Activated CD4-positive, alpha-beta T cell treated with anti-CD3 and anti-CD28 coated beads, Interleukin-2, amount 10 ng/mL, durations not matched to agents 7 days and 5 days (primary cell): ENCODE measurements around the gene ZNF831. TPM values are rescaled to one million over a fixed set of nuclear protein-coding genes. Genes with fewer than 3 reads are reported as not detected.

Experiments
- CTCF ChIA-PET: fragments of 350-600 bp; sonication (Branson Sonifier 250); formaldehyde crosslinking; loops from one replicate; lab custom pipeline; 2021; ENCODE audit warnings: antibody characterized with exemption; lab: Charles Lee
- POLR2A ChIA-PET: fragments of 350-600 bp; sonication (Branson Sonifier 250); formaldehyde crosslinking; loops from one replicate; lab custom pipeline; 2021; ENCODE audit warnings: antibody characterized with exemption; lab: Charles Lee
- DNase-seq: peaks from one replicate; pipeline ENCODE4 v3.0.0-alpha.2; 2020
- H3K27ac Mint-ChIP-seq: one replicate; pipeline ENCODE4 v1.8.0; 2021; ENCODE audit warnings: mild to moderate bottlenecking, moderate library complexity, mixed read lengths
- H3K27me3 Mint-ChIP-seq: one replicate; pipeline ENCODE4 v1.8.0; 2021; ENCODE audit warnings: mixed read lengths
- H3K36me3 Mint-ChIP-seq: one replicate; pipeline ENCODE4 v1.8.0; 2021; ENCODE audit warnings: low read depth, mixed read lengths
- H3K4me1 Mint-ChIP-seq: one replicate; pipeline ENCODE4 v1.8.0; 2021; ENCODE audit warnings: mixed read lengths
- H3K4me3 Mint-ChIP-seq: one replicate; pipeline ENCODE4 v1.8.0; 2021; ENCODE audit warnings: mild to moderate bottlenecking, moderate library complexity, mixed read lengths
- H3K9me3 Mint-ChIP-seq: one replicate; pipeline ENCODE4 v1.8.0; 2021; ENCODE audit warnings: mixed read lengths
- total RNA-seq, 2 experiments: library from RNA; stranded (reverse); gene quantifications; one replicate each; pipeline ENCODE4 v1.2.3, GENCODE V29; 2021

The ZNF831 gene
- total RNA-seq, 2 experiments from 2014 or later, result 10.3 to 10.4 TPM

DNA sequence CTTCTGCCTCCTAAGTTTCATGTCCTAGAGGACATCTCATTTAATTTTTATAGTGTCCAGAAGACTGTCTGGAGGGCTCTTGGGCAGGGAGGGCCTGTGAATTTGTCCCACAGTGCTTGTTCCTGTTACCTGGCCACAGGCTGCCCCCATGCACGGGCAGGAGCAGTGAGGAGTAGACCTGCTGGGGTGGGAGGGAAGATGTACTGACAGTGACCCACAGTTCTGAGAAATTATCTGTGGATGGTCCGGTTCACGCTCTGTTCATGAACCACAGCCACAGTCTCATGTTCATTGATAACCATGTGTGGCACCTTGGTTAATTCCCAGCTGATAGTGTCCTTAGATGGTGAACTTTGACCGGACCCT lies 18.8 kb upstream of the ZNF831 start:
- CTCF ChIA-PET, result no interaction called here
- Mint-ChIP-seq H3K27ac (peak overlapping the region; percentile 16), H3K4me1 (peaks cover 56% of the 10 kb centered on the region), H3K4me3 (no peak overlapping the region), H3K9me3 (no peaks in the 10 kb centered on the region), H3K27me3 (no peaks in the 10 kb centered on the region), H3K36me3 (peaks cover 13% of the 10 kb centered on the region)
- no peak for DNase-seq
- POLR2A ChIA-PET, result no interaction called here

DNA sequence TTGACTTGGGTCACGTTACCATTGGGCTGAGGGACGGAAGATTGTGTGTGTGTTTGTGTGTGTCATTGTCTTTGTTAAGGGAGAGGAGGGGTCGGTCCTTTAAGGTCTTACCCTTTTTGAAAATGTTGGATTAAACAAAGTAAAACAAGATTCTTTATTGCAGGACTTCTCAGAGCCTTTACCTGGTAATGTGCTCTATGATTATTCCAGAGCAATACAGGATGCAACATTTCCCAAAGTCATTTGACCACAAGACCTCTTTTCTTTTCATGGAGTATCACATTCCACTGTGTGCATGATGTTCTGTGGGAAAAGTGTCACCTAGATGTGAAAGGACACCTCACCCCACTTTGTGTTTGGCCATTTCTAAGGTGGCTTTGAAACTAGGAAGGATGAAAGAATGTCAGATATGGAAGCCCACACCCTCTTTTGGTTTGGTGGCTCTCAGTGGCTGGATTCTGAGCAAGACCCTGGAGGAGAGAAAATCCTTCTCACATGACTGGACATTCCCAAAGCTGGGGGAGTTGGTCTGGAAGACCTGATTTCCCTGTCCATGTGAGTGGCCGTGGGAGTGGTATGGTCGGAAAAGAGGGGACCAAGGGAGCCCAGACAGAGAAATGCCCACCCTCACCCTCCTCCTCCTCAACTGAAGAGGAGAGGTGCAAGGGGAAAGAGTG lies 18.2 kb upstream of the ZNF831 start:
- Mint-ChIP-seq H3K36me3 (peaks cover 13% of the 10 kb centered on the region), H3K4me1 (peaks cover 61% of the 10 kb centered on the region), H3K27me3 (no peaks in the 10 kb centered on the region), H3K27ac (peak overlapping the region; percentile 92), H3K9me3 (no peaks in the 10 kb centered on the region), H3K4me3 (peak overlapping the region; percentile 64)
- no peak for DNase-seq
- POLR2A ChIA-PET, result interaction anchor here (0.7 to 0.9 kb wide), 2 partner anchors 20 to 23 kb away, joined by 3 read pairs; no protein-coding TSS in a partner anchor
- CTCF ChIA-PET, result no interaction called here

DNA sequence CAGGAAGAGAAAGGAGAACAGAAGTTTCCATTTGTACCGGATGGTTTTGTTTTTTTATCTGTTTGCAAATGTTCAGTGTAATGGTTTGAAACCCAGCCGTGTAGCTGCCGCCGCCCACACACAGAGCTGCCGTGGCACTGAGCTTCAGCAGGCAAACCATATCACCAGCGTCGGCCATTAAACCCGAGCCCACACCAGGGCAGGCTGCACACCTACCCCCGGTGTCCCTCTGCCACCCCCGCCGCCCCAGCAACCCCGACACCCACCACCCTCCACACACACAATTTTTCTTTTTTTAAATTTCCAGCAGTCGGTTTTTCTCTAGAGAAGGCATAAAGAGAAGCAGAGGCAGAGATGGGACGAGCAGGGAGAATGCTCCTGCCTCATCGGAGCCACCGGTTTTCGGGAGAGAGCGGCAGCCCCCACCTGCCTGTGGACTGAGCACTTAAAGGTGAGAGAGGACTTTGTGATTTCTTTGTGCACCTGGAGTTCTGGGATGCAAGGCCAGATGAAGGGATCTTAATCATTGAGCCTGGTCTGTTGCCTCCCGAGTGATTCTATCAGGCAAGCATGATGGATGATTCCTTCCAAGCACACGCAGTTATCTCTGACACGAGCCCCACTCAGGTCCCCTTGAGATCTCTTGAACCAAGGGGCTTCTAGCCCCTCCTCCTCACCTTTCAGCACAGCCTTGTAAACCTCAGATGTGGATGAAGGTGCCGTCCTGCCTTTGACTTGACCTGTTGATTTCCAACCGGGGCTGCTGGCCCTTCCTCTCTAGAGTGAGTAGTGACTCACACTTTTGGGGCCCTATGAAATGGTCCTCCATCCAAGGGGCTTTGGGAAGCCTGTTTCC lies 17.5 kb upstream of the ZNF831 start:
- POLR2A ChIA-PET, result interaction anchor here (0.7 to 1.1 kb wide), 3 partner anchors 20 to 32 kb away, joined by 3 read pairs; no protein-coding TSS in a partner anchor
- CTCF ChIA-PET, result interaction anchor here (1.7 kb wide), 2 partner anchors 18 to 23 kb away, joined by 4 to 11 read pairs; partner anchors contain the start of gene ZNF831
- peak; percentile 48 for DNase-seq
- Mint-ChIP-seq H3K4me3 (peak overlapping the region; percentile 64), H3K27ac (peak overlapping the region; percentile 92), H3K27me3 (no peaks in the 10 kb centered on the region), H3K36me3 (peaks cover 13% of the 10 kb centered on the region), H3K9me3 (no peaks in the 10 kb centered on the region), H3K4me1 (peaks cover 69% of the 10 kb centered on the region)

DNA sequence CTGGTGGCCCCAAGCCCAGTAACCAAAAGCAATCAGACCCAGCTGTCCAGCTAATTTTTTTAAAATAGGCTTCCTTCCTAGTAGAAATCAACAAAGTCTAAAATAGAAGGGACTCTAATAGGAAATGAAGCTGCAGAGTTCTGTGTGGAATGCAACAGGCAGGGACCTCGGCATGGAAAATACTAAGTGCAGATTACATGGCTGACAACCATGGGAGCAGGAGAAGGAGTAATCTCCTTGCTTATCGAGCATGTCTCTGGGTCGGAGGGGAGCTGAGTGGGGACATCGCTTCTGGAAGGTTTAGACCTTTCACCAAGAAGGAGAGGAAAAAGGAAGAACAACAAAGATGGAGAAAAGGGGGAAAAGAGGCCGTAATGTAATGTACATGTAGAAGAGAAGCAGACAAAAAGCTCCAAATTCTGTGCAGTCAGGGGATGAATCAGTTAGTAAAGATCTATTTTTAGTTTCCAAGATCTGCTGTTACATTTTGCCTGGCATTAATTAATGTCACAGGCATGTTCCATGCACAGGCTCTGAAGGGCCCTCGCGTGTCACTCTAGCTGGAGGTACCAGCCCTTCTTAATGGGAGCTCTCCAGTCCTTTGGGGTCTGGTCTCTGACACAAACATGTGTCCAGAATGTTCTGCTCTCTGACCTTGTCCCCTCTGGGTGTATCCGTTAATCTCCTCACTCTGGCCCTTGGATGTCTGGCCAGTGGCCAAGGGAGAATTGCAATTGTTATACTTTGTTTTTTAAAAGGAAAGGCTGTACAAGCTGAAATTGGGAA lies 16.6 kb upstream of the ZNF831 start:
- Mint-ChIP-seq H3K9me3 (no peaks in the 10 kb centered on the region), H3K27me3 (no peaks in the 10 kb centered on the region), H3K4me1 (peaks cover 77% of the 10 kb centered on the region), H3K27ac (peak overlapping the region; percentile 92), H3K36me3 (peaks cover 13% of the 10 kb centered on the region), H3K4me3 (peak overlapping the region; percentile 64)
- CTCF ChIA-PET, result interaction anchor here (0.6 to 1.7 kb wide), 4 partner anchors 12 to 24 kb away, joined by 3 to 11 read pairs (median 4); partner anchors contain the start of gene ZNF831
- DNase-seq, result no peak
- POLR2A ChIA-PET, result interaction anchor here (1.1 kb wide), 1 partner anchor 31 kb away, joined by 3 read pairs; no protein-coding TSS in a partner anchor

DNA sequence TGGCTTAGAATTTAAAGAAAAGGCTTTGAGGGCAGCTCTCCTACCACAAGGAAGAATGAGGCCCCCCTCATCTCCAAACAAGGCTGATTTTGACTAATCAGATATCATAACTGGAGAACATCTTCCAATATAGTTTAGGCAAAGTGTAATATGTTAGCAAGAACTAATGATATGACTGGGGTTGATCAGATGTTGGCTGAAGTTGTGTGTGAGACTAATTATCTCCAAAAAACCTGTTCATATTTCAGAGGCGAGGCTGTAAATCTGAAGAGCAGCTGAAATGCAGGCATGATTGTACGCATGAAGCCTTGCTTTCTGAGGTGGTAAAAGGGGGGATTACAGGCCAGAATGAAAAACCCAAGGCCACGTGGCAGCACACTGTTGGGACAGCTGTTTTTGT lies 16.0 kb upstream of the ZNF831 start:
- H3K27ac Mint-ChIP-seq, result peak overlapping the region; percentile 92
- no peak overlapping the region for H3K4me3 Mint-ChIP-seq
- DNase-seq, result no peak
- H3K27me3 Mint-ChIP-seq, result no peaks in the 10 kb centered on the region
- POLR2A ChIA-PET, result interaction anchor here (1.1 kb wide), 1 partner anchor 30 kb away, joined by 3 read pairs; no protein-coding TSS in a partner anchor
- peaks cover 13% of the 10 kb centered on the region for H3K36me3 Mint-ChIP-seq
- H3K4me1 Mint-ChIP-seq, result peaks cover 83% of the 10 kb centered on the region
- no peaks in the 10 kb centered on the region for H3K9me3 Mint-ChIP-seq
- CTCF ChIA-PET, result interaction anchor here (1.2 to 1.7 kb wide), 3 partner anchors 12 to 25 kb away, joined by 4 to 11 read pairs (median 4); partner anchors contain the start of gene ZNF831

DNA sequence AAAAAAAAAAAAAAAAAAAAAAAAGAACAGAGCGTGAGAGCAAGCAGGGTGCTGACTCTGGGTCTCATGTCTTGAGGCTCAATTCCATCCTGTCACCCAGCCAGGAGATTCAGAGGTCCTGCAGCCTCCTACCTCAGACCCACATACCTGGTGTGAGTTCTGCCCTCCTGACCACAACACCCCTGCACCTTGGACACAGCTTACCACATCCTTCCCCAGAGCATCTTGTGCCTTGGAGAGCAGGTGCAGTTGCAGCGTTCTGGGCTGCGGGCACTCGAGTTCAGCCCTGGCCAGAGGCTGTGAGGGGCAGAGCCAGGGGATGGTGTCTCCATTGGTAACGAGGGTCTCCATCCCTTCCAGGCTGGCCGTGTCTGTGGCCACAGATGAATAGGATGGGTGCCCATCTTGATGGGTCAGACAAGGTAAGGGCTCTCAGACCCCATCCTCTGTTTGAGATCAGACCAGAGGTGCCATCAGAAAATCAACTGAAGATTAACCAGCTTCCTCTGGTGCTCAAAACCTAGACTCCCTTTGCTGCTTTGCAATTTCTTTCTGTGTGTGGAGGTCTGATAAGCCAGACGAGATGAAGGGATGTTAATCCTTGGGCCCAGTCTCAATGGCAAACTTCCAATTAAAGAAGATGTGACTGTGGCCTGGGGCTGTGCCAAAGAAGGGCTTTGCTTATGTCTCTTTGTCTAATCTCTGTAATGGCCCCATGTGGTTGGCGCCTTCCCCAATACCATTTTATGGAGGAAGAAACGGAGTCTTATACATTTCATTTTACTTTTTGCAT lies 14.7 kb upstream of the ZNF831 start:
- Mint-ChIP-seq H3K4me1 (peaks cover 89% of the 10 kb centered on the region), H3K27ac (peak overlapping the region; percentile 98), H3K9me3 (no peaks in the 10 kb centered on the region), H3K4me3 (no peak overlapping the region), H3K27me3 (no peaks in the 10 kb centered on the region), H3K36me3 (peaks cover 13% of the 10 kb centered on the region)
- peak; percentile 39 for DNase-seq
- ChIA-PET POLR2A (no interaction called here), CTCF (interaction anchor here (0.8 to 2.0 kb wide), 2 partner anchors 10 to 25 kb away, joined by 3 to 7 read pairs; no protein-coding TSS in a partner anchor)

DNA sequence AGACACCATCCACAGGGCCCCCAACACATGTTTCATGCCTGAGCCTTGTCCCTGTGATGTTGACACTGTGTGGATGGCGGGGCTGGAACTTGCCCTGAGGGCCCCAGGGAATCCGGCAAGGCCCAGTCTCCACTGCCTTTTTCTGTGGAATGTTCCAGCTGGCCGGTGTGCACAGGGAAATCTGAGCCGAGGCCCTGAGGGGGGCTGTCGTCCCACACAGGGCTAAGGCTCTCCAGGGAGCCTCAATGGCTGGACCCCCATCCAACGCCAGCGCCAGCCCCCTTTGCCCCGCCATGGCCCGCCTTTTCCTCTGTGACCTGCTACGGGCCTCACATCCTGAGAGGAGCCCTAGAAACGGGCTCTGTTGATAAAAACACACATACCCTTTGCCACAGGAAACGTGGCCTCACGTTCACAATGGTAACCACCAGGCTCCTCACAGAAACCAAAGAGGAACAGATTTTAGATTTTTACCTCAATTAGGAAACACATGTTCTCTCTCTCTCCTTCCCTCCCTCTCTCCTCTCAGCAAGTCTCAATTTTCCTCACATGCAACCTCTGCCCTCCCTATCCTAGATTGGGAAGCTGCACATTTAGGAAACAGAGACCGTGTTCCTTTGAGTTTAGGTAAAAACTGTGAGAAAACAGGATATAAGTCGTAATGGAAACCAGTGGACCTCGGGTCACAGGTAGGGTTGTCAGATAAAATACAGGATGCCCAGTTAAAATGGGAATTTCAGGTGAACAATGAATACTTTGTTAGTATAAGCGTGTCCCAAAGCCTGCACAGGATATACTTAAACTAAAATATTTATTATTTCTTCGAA lies 13.7 kb upstream of the ZNF831 start:
- Mint-ChIP-seq H3K9me3 (no peaks in the 10 kb centered on the region), H3K4me3 (peak overlapping the region; percentile 43), H3K36me3 (peaks cover 13% of the 10 kb centered on the region), H3K27ac (peak overlapping the region; percentile 98), H3K27me3 (no peaks in the 10 kb centered on the region), H3K4me1 (peaks cover 86% of the 10 kb centered on the region)
- DNase-seq, result peak; percentile 91
- ChIA-PET POLR2A (interaction anchor here (0.6 kb wide), 1 partner anchor 15 kb away, joined by 4 read pairs; no protein-coding TSS in a partner anchor), CTCF (interaction anchor here (0.8 to 2.0 kb wide), 2 partner anchors 9 to 26 kb away, joined by 3 to 7 read pairs; no protein-coding TSS in a partner anchor)

DNA sequence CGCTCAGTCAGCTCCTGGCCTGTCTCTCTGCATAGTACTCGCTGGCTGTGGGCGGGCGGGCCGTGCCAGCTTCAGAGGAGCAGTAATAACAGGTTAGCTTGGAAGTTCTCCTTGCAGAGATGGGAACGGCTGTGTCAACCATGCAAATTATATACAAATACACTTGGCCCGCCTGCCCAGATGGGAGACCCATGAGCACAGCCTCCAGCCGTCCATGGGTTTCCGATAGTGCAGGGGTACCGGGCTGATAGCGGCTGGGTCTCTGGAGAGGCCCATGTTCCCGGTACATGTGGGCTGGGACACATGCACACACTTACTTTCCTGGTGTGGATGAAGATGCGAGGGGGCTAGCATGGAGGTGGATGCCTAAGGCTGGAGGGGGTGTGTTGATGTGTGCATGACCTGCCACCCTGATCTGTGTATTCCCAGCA lies 12.8 kb upstream of the ZNF831 start:
- ChIA-PET CTCF (interaction anchor here (2.0 to 3.0 kb wide), 2 partner anchors 8 to 20 kb away, joined by 7 to 15 read pairs; no protein-coding TSS in a partner anchor), POLR2A (no interaction called here)
- no peaks in the 10 kb centered on the region for H3K27me3 Mint-ChIP-seq
- peak overlapping the region; percentile 77 for H3K27ac Mint-ChIP-seq
- no peak overlapping the region for H3K4me3 Mint-ChIP-seq
- peaks cover 13% of the 10 kb centered on the region for H3K36me3 Mint-ChIP-seq
- no peak for DNase-seq
- peaks cover 79% of the 10 kb centered on the region for H3K4me1 Mint-ChIP-seq
- no peaks in the 10 kb centered on the region for H3K9me3 Mint-ChIP-seq

DNA sequence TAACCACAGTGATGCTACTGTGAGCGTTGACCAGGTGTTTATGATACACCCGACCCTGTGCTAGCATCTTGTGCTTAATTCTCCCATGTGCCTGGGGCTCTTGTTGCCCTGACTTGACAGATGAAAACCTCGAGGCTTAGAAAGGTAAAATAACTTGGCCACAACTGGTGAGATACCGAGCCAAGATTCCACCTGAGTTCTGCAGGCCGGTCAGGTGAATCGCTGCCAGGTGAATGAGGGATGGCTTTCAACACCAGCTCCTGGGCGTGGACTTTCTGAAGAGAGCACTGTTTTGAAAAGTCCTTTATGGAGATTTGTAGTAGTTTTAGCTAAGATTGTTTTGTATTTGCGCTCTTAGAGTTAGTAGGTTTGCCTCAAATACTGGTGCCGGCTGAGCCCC lies 12.2 kb upstream of the ZNF831 start:
- H3K4me3 Mint-ChIP-seq, result no peak overlapping the region
- H3K27ac Mint-ChIP-seq, result no peak overlapping the region
- no peak for DNase-seq
- no peaks in the 10 kb centered on the region for H3K27me3 Mint-ChIP-seq
- H3K4me1 Mint-ChIP-seq, result peaks cover 73% of the 10 kb centered on the region
- peaks cover 13% of the 10 kb centered on the region for H3K36me3 Mint-ChIP-seq
- no peaks in the 10 kb centered on the region for H3K9me3 Mint-ChIP-seq
- ChIA-PET CTCF (interaction anchor here (2.0 to 3.0 kb wide), 2 partner anchors 8 to 19 kb away, joined by 7 to 15 read pairs; no protein-coding TSS in a partner anchor), POLR2A (no interaction called here)

DNA sequence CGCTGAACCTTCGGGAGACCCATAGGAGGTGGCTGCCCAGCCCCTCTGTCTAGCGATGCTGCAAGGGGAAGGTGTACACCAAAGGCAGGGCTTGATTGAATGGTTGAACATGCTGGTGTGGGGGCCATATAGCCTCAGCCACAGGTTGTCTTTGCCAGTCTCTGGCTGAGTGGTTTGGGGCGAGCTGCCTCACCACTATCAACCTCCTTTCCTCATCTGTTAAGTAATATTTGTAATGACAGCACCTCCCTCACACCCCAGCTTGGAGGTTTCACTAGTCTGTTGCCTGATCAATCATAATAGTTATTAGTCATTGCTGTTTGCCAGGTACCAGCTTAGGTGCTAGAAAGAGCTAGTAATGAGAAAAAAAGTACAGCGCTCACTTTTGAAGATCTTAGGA lies 11.8 kb upstream of the ZNF831 start:
- CTCF ChIA-PET, result interaction anchor here (0.6 to 3.0 kb wide), 4 partner anchors 9 to 55 kb away, joined by 3 to 15 read pairs (median 8); no protein-coding TSS in a partner anchor
- peak overlapping the region; percentile 48 for H3K27ac Mint-ChIP-seq
- POLR2A ChIA-PET, result no interaction called here

More for the DNA sequence above, 11.8 kb upstream of the ZNF831 start:
- Mint-ChIP-seq H3K4me3 (no peak overlapping the region), H3K9me3 (no peaks in the 10 kb centered on the region), H3K27me3 (no peaks in the 10 kb centered on the region), H3K4me1 (peaks cover 69% of the 10 kb centered on the region), H3K36me3 (peaks cover 11% of the 10 kb centered on the region)
- DNase-seq, result no peak
